ENCODE results near the gene KLK10.

KLK10 gene

GRCh38 chr19:51019544-51019925 is at the start of gene KLK10:
Gene KLK10 (minus strand): TSS chr19:51019709. CDS start chr19:51019130, 579 bp downstream.
- no peak for DNase-seq (ENCODE audit: low spot score)

GRCh38 chr19:51066393-51067186 is 47.1 kb upstream of the KLK10 start:
- no peak for DNase-seq (ENCODE audit: low spot score)

GRCh38 chr19:51065221-51065960 is 45.9 kb upstream of the KLK10 start:
- DNase-seq (ENCODE audit: low spot score) = no peak

GRCh38 chr19:51064534-51065220 is 45.2 kb upstream of the KLK10 start, which contains the start of gene KLK13:
Gene KLK13 (minus strand): TSS chr19:51065092. CDS start chr19:51065067, 25 bp downstream.
- DNase-seq (ENCODE audit: low spot score) = no peak

- DNase-seq (ENCODE audit: low spot score) = no peak
Observed at GRCh38 chr19:51063664-51064063, 44.2 kb upstream of the KLK10 start.

- DNase-seq (ENCODE audit: low spot score) = no peak
Observed at GRCh38 chr19:51060973-51061372, 41.5 kb upstream of the KLK10 start.

GRCh38 chr19:51060336-51060735 is 40.8 kb upstream of the KLK10 start:
- no peak for DNase-seq (ENCODE audit: low spot score)

GRCh38 chr19:51059715-51060114 is 40.2 kb upstream of the KLK10 start:
- DNase-seq (ENCODE audit: low spot score) = no peak

- no peak for DNase-seq (ENCODE audit: low spot score)
Observed at GRCh38 chr19:51055866-51056265, 36.4 kb upstream of the KLK10 start.

GRCh38 chr19:51047031-51047335 is 27.5 kb upstream of the KLK10 start:
- DNase-seq (ENCODE audit: low spot score) = no peak

- no peak for DNase-seq (ENCODE audit: low spot score)
Observed at GRCh38 chr19:51044327-51044726, 24.8 kb upstream of the KLK10 start.

GRCh38 chr19:51043497-51043896 is 24.0 kb upstream of the KLK10 start:
- DNase-seq (ENCODE audit: low spot score) = no peak

- no peak for DNase-seq (ENCODE audit: low spot score)
Observed at GRCh38 chr19:51040151-51040550, 20.6 kb upstream of the KLK10 start.

GRCh38 chr19:51036519-51036918 is 17.0 kb upstream of the KLK10 start:
- no peak for DNase-seq (ENCODE audit: low spot score)

- DNase-seq (ENCODE audit: low spot score) = no peak
Observed at GRCh38 chr19:51034704-51035103, 15.2 kb upstream of the KLK10 start, which contains the start of gene KLK12. Gene KLK12 (minus strand): TSS chr19:51035002. CDS start chr19:51034621, 381 bp downstream.

- no peak for DNase-seq (ENCODE audit: low spot score)
Observed at GRCh38 chr19:51031880-51032225, 12.3 kb upstream of the KLK10 start.

GRCh38 chr19:51031220-51031879 is 11.8 kb upstream of the KLK10 start:
- DNase-seq (ENCODE audit: low spot score) = no peak

- no peak for DNase-seq (ENCODE audit: low spot score)
Observed at GRCh38 chr19:51030631-51031030, 11.1 kb upstream of the KLK10 start.

- no peak for DNase-seq (ENCODE audit: low spot score)
Observed at GRCh38 chr19:51029718-51030117, 10.2 kb upstream of the KLK10 start.

- DNase-seq (ENCODE audit: low spot score) = no peak
Observed at GRCh38 chr19:51027873-51028272, 8.4 kb upstream of the KLK10 start.

GRCh38 chr19:51027126-51027806 is 7.8 kb upstream of the KLK10 start:
- DNase-seq (ENCODE audit: low spot score) = no peak

GRCh38 chr19:51026554-51026831 is 7.0 kb upstream of the KLK10 start, which contains the start of gene KLK11:
Gene KLK11 (minus strand): TSS chr19:51026616. CDS start chr19:51025631, 985 bp downstream.
- no peak for DNase-seq (ENCODE audit: low spot score)
